Femur (tissue), 1 donor: ENCODE data around the gene STK10.

Experiments
- DNase-seq: peaks from one replicate; pipeline ENCODE4 v3.0.0-alpha.2; 2017

The STK10 gene

DNA sequence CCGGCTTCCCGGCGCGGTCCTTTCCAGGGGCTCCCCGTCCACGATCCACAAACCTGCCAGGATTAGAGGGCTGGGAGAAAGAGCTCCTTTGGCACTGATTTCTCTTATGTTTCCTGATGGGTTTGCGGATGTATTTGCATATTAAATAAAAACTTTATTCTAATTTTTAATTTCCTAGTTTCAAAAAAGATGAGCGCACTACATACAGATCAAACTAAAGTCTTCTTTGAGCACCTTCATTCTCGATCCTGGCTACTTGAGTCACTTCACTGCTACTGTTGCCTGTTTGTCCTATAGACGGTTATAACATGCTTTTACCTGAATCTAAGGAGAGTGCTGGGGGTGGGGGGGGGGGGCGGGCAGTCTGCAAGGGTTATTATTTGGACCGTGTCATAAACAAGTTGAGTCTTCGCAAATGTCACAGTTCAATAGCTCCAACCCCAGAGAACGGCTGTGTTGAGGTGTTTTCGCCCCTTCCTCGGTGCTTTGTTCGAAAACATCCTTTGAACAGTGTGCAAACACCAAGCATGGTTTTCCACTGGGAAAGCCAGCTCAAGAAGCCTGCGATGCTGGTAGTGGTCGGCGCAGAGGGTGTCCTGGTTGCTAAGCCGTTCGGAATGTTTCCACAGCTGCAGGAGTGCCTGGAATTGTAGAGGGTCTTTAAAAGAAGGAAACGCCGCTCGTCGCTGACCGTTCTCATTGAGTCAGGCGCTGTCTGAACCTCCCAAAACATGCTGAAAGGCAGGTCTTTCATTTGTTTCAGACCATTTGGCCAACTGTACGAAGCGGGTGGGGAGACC lies 1.1 kb upstream of the STK10 start:
- DNase-seq: peak; percentile 37

DNA sequence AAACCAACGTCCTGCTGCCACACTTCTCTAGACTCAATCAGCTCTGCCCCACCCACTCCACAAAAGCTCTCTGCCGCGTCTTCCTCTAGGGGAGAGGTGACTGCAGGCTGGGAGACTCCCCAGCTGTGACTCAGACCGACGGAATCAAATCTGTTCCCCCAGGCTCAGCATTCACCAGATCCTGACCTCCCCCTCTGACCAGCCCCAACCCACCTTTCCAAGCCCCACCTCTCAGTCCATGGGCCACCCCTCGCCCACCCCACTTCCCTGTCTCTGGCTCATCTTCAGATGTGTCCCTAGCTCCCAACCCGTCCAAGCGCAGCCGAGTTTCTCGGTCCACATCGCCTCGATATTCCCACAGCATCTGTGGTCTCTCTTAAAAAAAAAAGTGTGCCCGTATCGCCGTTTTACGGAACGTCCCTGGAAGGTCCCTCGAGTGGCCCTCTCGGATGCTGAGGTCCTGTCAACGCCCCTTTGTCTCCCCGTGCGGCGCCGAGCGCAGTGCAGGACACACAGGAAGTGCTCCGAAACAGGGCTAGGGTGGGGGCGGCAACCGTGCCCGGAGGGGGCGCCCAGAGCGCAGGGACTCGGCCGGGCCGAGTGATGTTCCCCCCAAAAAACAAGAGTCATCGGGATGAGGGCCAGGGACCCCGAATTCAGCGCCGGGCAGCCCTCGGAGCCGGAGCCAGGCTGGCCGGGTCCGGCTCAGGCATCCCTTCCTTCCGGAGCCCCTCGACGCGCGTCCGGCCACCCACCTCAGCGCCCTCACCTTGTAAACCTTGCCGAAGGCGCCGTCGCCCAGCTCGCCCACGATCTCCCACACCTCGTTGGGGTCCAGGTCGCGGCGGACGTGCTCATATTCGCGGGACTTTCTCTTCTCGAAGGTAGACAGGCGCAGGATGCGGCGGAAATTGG lies 649 bp downstream of the STK10 start:
- DNase-seq: peak; percentile 67

- no peak for DNase-seq
These were observed 1.8 kb downstream of the STK10 start for GRCh38 chr5:172186114-172186695.

- DNase-seq: no peak
These were observed 2.9 kb downstream of the STK10 start for GRCh38 chr5:172185096-172185461.

GRCh38 chr5:172183881-172184280 lies 4.1 kb downstream of the STK10 start:
- DNase-seq: no peak

- DNase-seq: no peak
These were observed 5.7 kb downstream of the STK10 start for GRCh38 chr5:172182291-172182690.

- no peak for DNase-seq
These were observed 7.1 kb downstream of the STK10 start for GRCh38 chr5:172180936-172181335.

GRCh38 chr5:172178991-172179989 lies 8.7 kb downstream of the STK10 start:
- DNase-seq: peak; percentile 65

DNA sequence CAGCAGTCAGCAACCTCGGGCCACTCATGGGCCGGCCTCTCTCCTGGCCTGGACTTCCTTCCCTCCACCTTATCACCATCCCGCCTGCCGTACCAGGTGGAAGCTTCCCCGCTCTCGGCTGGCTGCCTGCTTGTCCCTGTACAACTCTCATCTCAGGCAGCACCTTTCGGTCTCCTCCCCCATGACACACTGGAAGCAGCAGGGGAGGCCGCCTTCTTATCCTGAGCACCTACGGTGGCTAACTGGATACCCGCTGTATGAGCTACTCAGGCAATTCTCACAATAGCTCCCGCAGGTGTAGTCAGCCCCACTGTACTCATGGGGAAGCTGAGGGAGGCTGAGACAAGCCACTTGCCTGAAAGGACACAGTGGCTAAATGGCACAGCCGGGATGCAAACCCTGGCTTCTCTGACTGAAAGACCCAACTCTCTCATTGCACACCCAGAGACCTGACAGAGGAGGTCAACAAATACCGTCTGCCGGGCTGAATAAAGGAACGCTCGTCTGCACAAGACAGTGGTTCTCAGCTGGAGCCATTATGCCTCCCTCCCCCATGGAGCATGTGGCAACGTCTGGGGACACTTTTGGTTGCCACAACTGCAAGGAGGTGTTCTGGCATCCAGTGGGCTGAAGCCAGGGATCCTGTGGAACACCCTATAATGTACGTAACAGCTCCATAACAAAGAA lies 9.6 kb downstream of the STK10 start:
- no peak for DNase-seq

DNA sequence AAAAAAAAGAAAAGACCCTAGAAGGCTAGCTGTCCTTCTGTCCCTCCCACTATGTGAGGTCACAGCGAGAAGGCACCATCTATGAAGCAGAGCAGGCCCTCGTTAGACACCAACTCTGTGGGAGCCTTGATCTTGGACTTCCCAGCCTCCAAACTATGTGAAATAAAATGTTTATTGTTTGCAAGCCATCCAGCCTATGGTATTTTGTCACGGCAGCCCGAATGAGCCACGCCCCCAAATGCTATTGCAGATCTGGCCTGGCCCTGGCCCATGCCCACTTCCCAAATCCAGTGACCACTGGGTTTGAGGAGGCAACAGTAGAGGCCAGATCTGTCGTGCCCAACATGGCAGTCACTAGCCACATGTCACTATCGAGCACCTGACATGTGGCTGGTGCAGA lies 10.8 kb downstream of the STK10 start:
- no peak for DNase-seq

- DNase-seq: peak; percentile 79
These were observed 12.7 kb downstream of the STK10 start for GRCh38 chr5:172175263-172175719.

DNA sequence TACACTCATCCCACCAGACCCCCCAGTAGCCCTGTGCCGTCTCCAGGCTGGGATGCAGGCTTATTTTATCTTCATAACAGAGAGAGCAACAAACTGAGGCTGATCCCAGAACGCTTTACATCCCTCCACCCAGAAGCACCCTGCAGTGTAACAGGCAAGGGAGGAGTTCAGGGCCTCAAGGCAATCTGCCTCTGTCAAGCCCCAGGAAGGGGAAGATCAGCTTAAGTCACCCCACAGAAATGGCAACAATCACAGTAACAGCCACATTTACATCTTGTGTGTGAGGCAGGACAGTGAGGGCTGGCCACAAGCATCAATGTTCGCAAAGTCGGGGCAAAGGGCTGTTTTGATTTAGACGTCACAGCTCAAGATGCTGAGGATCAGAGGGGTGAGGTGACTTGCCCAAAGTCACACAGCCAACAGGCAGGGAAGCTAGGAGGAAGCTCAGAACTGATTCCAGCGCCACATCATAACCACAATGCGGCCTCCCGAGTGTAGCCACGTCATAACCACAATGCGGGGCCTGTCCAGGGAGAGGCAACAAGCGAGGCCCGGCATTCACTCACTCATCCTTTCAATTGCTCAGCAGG lies 14.4 kb downstream of the STK10 start:
- DNase-seq: no peak

GRCh38 chr5:172172912-172173563 lies 15.0 kb downstream of the STK10 start:
- no peak for DNase-seq

- DNase-seq: no peak
These were observed 16.9 kb downstream of the STK10 start for GRCh38 chr5:172171118-172171517.

DNA sequence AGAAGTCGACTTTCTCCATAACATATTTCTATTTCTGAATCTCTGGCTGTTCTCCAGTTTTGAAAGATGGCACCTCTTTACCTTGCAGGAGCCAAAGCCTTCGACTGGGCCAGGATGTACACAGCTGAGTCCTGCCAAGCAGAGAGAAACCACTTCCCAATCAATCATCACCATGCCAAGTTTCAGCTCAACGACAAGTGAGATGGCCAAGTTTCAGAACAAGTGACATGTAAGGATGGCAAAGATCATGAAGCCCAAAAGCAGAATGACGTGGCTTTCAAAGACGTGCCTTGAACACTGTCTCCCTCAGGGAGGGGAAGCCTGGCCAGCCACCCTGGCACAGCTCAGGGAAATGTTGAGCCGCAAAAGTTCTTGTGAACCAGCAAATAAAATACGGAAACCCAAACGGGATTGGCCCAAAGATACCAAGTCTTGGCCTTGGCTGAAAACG lies 17.7 kb downstream of the STK10 start:
- peak; percentile 53 for DNase-seq

- DNase-seq: no peak
These were observed 18.8 kb downstream of the STK10 start for GRCh38 chr5:172169216-172169615.

- no peak for DNase-seq
These were observed 19.7 kb downstream of the STK10 start for GRCh38 chr5:172168311-172168710.

GRCh38 chr5:172167895-172168294 lies 20.1 kb downstream of the STK10 start:
- DNase-seq: no peak

DNA sequence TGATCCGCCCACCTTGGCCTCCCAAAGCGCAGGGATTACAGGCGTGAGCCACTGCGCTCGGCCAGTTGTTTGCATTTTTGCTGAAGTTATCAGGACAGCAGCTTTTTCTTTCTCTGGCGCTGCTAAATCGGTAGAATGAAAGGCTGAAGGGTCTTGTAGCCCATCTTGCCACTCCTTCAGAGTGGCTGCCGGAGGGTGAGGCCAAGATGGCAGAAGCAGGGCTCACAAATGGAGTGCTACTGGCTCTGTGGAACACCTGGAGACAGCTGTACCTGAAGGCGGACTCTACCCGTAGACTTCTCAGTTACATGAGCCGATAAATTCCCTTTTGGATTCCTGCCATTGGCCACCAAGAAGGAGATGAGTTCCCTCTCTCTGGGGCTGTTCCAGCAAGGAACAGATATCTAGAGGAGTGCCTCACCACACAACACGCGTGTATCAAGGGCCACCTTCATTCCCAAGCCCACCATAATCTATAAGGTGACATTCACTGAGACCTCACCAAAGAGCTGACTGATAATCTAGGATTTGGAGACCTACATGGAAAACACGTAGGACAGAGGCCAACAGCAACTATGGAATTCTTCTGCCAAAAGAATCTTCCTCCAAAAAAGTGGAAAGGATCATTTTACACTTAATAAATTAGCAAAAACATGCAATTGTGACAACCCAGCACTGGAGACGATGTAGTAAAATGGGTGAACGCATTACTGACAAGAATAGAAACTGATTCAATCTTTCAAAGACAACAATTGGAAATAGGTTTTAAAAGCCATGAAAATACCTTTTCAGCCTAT lies 21.8 kb downstream of the STK10 start:
- DNase-seq: no peak

GRCh38 chr5:172165465-172165864 lies 22.6 kb downstream of the STK10 start:
- no peak for DNase-seq
